ENCODE data around the gene DPYD.

DNA sequence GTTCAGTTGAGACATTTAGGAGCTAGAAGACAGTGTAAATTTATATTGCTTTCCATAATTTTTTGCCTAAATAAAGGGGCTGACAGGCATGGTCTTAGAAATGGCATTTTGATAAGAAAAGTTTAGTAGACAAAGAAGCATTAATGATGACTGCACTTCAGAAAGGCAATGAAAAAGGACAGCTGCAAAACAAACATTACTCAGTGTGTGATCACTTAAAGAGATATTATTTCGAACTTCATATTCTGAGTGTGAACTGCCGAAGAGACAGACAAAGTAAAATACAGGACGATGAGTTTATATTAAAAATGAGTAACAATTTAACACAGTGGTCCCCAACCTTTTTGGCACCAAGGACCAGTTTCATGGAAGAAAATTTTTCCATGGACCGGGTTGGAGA is 243.1 kb downstream of the DPYD start:
- TF ChIP-seq POLR2A (IDR thresholded peaks at IDR 0.05) (no peak), POLR2AphosphoS5 (IDR thresholded peaks at IDR 0.05) (no peak)
- TF ChIP-seq, protein P1, sequence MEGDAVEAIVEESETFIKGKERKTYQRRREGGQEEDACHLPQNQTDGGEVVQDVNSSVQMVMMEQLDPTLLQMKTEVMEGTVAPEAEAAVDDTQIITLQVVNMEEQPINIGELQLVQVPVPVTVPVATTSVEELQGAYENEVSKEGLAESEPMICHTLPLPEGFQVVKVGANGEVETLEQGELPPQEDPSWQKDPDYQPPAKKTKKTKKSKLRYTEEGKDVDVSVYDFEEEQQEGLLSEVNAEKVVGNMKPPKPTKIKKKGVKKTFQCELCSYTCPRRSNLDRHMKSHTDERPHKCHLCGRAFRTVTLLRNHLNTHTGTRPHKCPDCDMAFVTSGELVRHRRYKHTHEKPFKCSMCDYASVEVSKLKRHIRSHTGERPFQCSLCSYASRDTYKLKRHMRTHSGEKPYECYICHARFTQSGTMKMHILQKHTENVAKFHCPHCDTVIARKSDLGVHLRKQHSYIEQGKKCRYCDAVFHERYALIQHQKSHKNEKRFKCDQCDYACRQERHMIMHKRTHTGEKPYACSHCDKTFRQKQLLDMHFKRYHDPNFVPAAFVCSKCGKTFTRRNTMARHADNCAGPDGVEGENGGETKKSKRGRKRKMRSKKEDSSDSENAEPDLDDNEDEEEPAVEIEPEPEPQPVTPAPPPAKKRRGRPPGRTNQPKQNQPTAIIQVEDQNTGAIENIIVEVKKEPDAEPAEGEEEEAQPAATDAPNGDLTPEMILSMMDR (IDR thresholded peaks at IDR 0.05): no peak

All from sigmoid colon (tissue), 4 donors.